ENCODE data around the gene PPIF.

PPIF gene

DNA sequence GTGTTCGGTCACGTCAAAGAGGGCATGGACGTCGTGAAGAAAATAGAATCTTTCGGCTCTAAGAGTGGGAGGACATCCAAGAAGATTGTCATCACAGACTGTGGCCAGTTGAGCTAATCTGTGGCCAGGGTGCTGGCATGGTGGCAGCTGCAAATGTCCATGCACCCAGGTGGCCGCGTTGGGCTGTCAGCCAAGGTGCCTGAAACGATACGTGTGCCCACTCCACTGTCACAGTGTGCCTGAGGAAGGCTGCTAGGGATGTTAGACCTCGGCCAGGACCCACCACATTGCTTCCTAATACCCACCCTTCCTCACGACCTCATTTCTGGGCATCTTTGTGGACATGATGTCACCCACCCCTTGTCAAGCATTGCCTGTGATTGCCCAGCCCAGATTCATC lies 6.5 kb downstream of the PPIF start:
- Histone ChIP-seq H3K9me3 (no peaks in the 10 kb centered on the region), H3K4me3 (ENCODE audit: low read depth in 1 of 2, low read length in 1 of 2) (no peak overlapping the region), H3K27ac (peak overlapping the region; percentile 82), H3K27me3 (no peaks in the 10 kb centered on the region), H3K4me1 (ENCODE audit: control insufficient read depth in 1 of 2, insufficient read depth in 1 of 2, low read depth in 1 of 2, low read length in 1 of 2) (peaks cover 68 to 80% of the 10 kb centered on the region in 2 experiments), H3K36me3 (peaks cover 70% of the 10 kb centered on the region)
- TF ChIP-seq, protein P1, sequence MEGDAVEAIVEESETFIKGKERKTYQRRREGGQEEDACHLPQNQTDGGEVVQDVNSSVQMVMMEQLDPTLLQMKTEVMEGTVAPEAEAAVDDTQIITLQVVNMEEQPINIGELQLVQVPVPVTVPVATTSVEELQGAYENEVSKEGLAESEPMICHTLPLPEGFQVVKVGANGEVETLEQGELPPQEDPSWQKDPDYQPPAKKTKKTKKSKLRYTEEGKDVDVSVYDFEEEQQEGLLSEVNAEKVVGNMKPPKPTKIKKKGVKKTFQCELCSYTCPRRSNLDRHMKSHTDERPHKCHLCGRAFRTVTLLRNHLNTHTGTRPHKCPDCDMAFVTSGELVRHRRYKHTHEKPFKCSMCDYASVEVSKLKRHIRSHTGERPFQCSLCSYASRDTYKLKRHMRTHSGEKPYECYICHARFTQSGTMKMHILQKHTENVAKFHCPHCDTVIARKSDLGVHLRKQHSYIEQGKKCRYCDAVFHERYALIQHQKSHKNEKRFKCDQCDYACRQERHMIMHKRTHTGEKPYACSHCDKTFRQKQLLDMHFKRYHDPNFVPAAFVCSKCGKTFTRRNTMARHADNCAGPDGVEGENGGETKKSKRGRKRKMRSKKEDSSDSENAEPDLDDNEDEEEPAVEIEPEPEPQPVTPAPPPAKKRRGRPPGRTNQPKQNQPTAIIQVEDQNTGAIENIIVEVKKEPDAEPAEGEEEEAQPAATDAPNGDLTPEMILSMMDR (IDR thresholded peaks at IDR 0.05), result no peak

DNA sequence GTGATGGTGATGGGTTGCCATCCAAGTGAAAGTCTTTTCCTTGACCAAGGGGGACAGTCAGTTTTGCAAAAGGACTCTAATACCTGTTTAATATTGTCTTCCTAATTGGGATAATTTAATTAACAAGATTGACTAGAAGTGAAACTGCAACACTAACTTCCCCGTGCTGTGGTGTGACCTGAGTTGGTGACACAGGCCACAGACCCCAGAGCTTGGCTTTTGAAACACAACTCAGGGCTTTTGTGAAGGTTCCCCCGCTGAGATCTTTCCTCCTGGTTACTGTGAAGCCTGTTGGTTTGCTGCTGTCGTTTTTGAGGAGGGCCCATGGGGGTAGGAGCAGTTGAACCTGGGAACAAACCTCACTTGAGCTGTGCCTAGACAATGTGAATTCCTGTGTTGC lies 6.9 kb downstream of the PPIF start:
- Histone ChIP-seq H3K4me3 (ENCODE audit: low read depth in 1 of 2, low read length in 1 of 2) (no peak overlapping the region), H3K27me3 (no peaks in the 10 kb centered on the region), H3K4me1 (ENCODE audit: control insufficient read depth in 1 of 2, insufficient read depth in 1 of 2, low read depth in 1 of 2, low read length in 1 of 2) (peaks cover 63 to 76% of the 10 kb centered on the region in 2 experiments), H3K27ac (peak overlapping the region; percentile 82), H3K9me3 (no peaks in the 10 kb centered on the region), H3K36me3 (peaks cover 66% of the 10 kb centered on the region)
- TF ChIP-seq, protein P1 (IDR thresholded peaks at IDR 0.05), result no peak

DNA sequence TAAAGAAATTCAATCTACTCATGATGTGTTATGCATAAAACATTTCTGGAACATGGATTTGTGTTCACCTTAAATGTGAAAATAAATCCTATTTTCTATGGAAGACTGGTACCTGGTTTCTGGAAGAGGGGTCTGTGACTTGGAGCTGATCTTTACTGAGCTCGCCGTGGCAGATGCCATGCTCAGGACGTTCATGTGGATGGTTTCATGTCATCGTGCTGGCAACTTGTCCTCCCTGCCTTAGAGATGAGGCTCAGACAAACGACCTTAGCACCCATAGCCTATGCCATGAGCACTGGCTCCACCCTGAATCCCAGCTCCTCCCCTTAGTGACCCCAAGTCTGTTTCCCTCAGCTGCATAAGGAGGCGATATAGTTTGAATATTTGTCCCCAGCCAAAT lies 7.3 kb downstream of the PPIF start:
- no peaks in the 10 kb centered on the region for H3K27me3 ChIP-seq
- no peaks in the 10 kb centered on the region for H3K9me3 ChIP-seq
- no peak overlapping the region for H3K4me3 ChIP-seq (ENCODE audit: low read depth in 1 of 2, low read length in 1 of 2)
- H3K36me3 ChIP-seq, result peaks cover 61% of the 10 kb centered on the region
- peaks cover 62 to 76% of the 10 kb centered on the region in 2 experiments for H3K4me1 ChIP-seq (ENCODE audit: control insufficient read depth in 1 of 2, insufficient read depth in 1 of 2, low read depth in 1 of 2, low read length in 1 of 2)
- TF ChIP-seq, protein P1 (IDR thresholded peaks at IDR 0.05), result no peak
- peak overlapping the region; percentile 82 for H3K27ac ChIP-seq

DNA sequence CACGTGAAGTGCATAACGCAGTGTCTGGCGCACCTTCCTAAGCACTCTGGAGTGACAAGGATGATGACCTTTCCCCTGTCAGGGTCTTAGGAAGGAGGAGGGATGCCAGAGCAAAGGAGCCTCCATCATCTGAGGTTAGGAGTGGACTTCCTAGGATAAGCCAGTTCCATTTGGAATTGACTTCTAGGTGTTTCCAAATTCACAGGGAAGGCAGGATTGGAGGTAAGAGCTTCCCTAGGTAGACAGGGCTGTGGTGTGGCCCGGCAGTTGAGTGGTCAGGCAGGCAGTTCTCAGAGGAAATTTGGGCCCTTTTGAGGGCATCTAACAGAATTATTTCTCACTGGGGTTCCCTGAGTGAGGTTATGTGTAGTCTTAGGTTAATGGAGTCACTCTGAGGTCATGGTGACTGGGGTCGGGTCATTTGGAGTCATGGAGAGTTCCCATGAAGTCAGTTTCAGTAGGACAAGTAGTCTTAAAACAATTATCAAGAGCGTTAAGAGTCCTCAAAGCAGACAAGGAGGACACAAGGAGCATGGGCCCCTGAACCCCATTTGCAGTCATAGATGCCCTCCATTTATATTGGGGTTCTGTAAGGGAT lies 8.2 kb downstream of the PPIF start:
- no peak overlapping the region for H3K4me3 ChIP-seq (ENCODE audit: low read depth in 1 of 2, low read length in 1 of 2)
- H3K9me3 ChIP-seq, result no peaks in the 10 kb centered on the region
- TF ChIP-seq, protein P1 (IDR thresholded peaks at IDR 0.05), result no peak
- H3K27me3 ChIP-seq, result no peaks in the 10 kb centered on the region
- H3K36me3 ChIP-seq, result peaks cover 52% of the 10 kb centered on the region
- H3K27ac ChIP-seq, result peak overlapping the region; percentile 82
- peaks cover 63 to 76% of the 10 kb centered on the region in 2 experiments for H3K4me1 ChIP-seq (ENCODE audit: control insufficient read depth in 1 of 2, insufficient read depth in 1 of 2, low read depth in 1 of 2, low read length in 1 of 2)

DNA sequence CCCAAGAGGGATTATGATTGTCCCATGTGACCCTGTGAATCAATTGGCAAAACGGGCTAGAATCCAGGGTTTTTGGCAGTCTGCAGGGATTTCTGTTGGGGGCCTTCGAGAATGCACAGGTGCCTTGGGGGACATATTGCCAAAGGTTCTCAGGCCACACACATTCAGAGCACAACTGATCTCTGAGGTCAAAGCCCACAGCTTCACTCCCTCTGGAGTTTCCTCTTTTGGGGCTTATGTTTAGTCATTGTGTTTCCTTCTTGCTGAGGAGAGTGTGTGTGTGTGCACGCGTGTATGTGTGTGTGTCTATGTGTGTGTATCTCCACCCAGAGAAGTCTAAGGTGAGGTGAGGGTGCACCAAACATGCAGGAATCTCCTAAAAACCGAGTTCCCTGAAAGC lies 8.8 kb downstream of the PPIF start:
- Histone ChIP-seq H3K4me3 (ENCODE audit: low read depth in 1 of 2, low read length in 1 of 2) (peak overlapping the region in 1 of 2 experiments; percentile 29), H3K27ac (peak overlapping the region; percentile 82), H3K27me3 (no peaks in the 10 kb centered on the region), H3K4me1 (ENCODE audit: control insufficient read depth in 1 of 2, insufficient read depth in 1 of 2, low read depth in 1 of 2, low read length in 1 of 2) (peaks cover 63 to 76% of the 10 kb centered on the region in 2 experiments), H3K9me3 (no peaks in the 10 kb centered on the region), H3K36me3 (peaks cover 46% of the 10 kb centered on the region)
- TF ChIP-seq, protein P1 (IDR thresholded peaks at IDR 0.05), result no peak

Measured in neutrophil (primary cell).